NCI-H1092 (cell line): Measurements from ENCODE around the gene CAMKV.

Experiments
- DNase-seq: peaks from one replicate; lab custom pipeline; 2025; lab: John Stamatoyannopoulos, UW

The CAMKV gene

GRCh38 chr3:49896345-49896744, 26.6 kb upstream of the CAMKV start:
- DNase-seq = no peak

GRCh38 chr3:49895791-49896190, 26.1 kb upstream of the CAMKV start:
- no peak for DNase-seq

GRCh38 chr3:49889296-49889695, 19.6 kb upstream of the CAMKV start:
- DNase-seq = no peak

GRCh38 chr3:49886922-49887265, 17.2 kb upstream of the CAMKV start:
- no peak for DNase-seq

- DNase-seq = no peak
Measured at GRCh38 chr3:49883998-49884397, 14.3 kb upstream of the CAMKV start.

GRCh38 chr3:49882166-49882565, 12.5 kb upstream of the CAMKV start:
- no peak for DNase-seq

- DNase-seq = no peak
Measured at GRCh38 chr3:49880581-49881315, 11.0 kb upstream of the CAMKV start.

- no peak for DNase-seq
Measured at GRCh38 chr3:49879721-49880120, 10.0 kb upstream of the CAMKV start.

GRCh38 chr3:49878686-49879085, 9.0 kb upstream of the CAMKV start:
- DNase-seq = no peak

GRCh38 chr3:49877716-49878115, 8.0 kb upstream of the CAMKV start:
- no peak for DNase-seq

GRCh38 chr3:49876567-49876966, 6.9 kb upstream of the CAMKV start:
- no peak for DNase-seq

GRCh38 chr3:49873623-49874022, 3.9 kb upstream of the CAMKV start:
- no peak for DNase-seq

GRCh38 chr3:49872801-49873281, 3.1 kb upstream of the CAMKV start:
- no peak for DNase-seq

- DNase-seq = no peak
Measured at GRCh38 chr3:49871531-49872153, 1.9 kb upstream of the CAMKV start.

GRCh38 chr3:49868862-49869466, 742 bp downstream of the CAMKV start:
- no peak for DNase-seq

GRCh38 chr3:49867871-49868321, 1.8 kb downstream of the CAMKV start:
- no peak for DNase-seq

- DNase-seq = no peak
Measured at GRCh38 chr3:49867400-49867799, 2.3 kb downstream of the CAMKV start.

GRCh38 chr3:49865198-49865784, 4.4 kb downstream of the CAMKV start:
- DNase-seq = no peak

GRCh38 chr3:49864505-49864904, 5.2 kb downstream of the CAMKV start:
- no peak for DNase-seq

GRCh38 chr3:49859576-49860305, 10.0 kb downstream of the CAMKV start:
- no peak for DNase-seq

- peak; percentile 93 for DNase-seq
Measured at GRCh38 chr3:49856181-49857005, 13.3 kb downstream of the CAMKV start, which contains the start of gene TRAIP. TRAIP (minus strand) TSS chr3:49856564; CDS start chr3:49856453, 111 bp downstream.
